A204.1 (cell line): ENCODE measurements around the gene FBXL14.

Experiments
- FAIRE-seq: peaks from 2 replicates; lab custom pipeline; 2012; peaks lifted over from hg19 to GRCh38; lab: Jason Lieb, UNC

FBXL14 gene

DNA sequence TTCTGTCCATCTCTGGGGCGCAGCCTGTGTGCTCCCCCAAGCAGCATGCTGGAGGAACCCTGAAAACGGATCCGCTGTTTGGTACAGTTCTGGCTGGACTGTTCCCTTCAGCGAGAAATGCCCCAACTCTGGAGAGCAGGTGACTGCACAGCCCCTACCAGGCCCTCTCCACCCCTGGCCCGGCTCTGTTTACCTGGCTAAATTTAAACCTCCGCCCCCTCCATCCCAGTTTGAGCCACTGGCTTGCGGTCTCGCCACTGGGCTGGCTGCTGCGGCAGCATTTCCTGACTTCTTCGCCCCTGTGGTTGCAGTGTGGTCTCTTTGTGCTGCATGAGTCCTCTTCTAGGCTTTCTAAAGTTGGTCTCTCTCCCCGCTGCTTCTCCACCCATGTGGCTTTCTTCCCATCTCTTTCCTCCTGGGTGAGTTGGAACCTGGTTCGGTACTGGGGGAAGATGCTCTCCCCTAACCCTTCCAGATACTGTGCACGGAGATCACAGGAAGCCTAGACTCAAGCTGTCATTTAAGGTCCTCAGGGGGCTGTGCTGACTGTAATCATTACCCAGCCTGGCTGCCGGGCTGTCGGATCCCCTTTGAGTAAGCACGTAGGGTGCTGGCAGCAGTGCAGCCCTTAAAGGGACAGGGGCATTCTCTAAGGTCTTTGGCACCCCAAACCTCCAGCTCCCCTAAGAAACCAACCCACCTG lies 60.6 kb downstream of the FBXL14 start:
- FAIRE-seq, result no peak

DNA sequence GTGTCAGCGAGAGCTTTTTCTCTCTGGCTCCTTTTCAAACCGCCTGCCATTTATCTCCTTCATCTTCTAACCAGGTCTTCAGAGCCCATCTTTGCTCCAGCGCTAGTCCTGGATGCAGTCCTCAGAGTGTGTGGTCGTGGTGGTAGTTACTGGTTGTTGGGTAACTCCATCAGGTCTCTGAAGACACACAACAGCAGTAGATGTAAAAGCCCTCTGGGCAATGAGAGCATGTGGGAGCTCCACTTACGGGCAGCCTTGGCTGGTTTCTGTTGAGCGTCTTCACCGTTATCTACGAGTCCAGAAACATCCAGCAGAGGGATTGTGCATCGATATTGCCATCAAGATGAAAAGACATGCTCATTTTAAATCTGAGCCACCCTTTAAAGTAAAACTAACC lies 61.2 kb downstream of the FBXL14 start:
- FAIRE-seq, result no peak

DNA sequence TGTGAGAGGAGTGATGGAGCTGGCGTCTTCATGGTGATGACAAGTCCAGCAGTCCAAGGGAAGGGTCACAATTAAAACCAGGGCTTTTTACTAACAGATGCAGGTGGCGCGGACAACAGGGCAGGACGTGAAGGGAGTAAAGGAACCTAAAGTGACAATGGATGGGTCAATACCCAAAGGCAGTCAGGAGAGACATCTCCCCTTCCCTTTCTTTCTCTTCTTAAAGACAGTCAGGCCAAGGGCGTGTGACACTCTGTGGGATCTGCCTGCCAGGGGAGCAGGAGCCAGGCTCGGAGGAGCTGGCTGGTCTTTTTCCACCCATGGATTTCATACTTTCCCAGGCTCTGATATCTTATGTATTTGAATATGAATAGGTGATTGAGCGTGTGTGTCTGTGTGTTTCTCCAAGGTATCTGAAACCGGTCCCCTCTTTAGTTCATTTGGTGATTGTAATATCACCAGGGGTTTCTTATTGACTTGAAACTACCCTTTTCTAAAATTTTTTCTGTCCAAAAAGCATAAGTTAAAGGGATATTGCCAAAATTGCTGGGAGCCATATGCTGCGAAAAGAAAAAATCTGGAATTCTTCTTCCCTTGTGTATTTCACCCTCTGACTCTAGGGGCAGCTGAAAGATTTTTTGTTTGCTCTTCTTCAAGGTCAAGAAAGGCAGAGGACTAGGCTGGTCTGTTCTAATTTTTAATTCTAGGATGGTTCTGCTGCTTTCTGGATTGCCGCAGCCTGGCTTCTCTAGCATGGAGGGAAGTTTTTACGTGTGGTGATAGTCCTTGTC lies 61.8 kb downstream of the FBXL14 start:
- no peak for FAIRE-seq

DNA sequence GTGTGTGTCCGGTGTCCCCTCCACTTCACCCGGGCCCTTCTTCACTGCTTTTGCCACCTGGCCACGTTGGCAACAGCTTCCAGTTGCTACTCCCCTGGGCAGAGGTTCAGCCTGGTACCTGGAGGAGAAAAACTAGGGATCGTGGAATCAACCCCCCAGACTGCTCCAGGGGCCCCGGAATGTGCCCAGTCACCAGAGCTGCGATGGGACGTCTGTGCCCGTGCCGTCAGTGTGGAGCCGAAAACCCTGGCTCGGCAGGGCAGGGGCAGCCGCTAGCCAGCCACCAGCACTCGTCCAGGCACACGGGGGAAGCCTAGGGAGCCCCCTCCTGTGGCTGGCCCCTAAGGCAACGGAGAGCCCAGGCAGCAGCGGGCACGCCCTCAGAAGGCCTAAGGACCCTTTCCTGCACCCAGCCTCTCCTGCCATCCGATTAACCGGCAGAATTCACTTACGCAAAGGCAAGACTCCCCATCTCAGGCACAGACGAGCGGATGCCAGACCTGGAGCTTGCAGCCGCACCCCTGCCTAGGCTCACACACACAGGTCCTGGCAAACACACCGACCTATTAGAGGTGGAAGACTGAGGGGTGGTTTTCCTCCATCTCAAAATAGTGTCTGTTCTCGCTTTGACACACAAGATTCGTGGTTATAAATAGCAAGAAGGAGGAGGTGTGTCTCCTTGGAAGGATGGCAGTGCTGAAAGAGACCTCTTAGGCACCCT lies 62.6 kb downstream of the FBXL14 start:
- no peak for FAIRE-seq

DNA sequence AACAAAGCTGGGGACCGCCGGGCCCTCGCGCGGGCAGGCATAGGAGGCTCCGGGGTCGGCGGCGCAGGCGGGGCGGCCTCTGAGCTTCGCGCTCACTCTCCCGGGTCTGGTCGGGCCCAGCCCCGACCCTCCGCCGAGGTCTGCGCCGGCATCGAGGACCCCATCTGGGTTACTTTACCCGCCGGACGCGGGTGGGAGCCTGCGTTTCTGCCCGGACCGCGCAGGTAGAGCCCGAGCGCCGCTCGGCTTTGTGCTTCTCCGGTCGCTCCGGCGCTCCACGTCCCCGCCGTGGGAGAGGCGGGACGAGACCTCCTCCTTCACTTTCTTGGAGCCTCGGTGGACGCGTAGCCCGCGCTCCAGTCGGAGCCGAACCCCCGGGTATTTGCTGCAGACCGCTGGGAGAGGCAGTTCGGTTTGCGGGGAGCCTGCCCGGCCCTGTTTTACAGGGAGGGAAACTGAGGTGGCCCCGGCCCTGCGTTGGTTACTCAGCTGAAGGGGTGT lies 63.2 kb downstream of the FBXL14 start:
- FAIRE-seq, result no peak

DNA sequence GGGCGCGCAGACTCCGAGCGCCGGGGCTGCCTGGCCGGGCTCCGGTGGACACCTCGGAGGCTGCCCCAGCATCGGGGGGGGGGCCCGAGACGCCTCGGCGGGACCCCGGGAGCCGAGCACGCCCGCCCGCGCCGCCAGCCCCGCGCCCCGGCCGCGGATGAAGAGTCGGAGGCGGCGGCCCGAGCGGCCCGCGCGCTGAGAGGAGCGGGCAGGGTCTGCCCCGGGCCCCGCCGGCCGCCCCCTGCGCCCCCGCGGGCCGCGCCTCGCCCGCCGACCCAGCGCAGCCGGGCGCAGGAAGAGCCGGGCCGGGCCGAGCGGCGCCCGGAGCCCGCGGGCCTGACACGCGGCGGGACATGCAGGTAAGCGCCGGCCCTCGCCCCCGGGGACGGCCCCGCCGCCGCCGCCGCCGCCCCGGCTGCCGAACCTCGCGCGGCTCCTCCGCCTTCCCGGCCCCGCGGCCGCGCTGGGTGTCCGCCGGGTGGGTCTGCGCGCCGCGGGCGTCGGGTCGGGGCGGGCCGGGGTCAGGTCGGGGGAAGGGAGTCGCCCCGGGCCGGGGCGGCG lies 63.7 kb downstream of the FBXL14 start:
- no peak for FAIRE-seq

DNA sequence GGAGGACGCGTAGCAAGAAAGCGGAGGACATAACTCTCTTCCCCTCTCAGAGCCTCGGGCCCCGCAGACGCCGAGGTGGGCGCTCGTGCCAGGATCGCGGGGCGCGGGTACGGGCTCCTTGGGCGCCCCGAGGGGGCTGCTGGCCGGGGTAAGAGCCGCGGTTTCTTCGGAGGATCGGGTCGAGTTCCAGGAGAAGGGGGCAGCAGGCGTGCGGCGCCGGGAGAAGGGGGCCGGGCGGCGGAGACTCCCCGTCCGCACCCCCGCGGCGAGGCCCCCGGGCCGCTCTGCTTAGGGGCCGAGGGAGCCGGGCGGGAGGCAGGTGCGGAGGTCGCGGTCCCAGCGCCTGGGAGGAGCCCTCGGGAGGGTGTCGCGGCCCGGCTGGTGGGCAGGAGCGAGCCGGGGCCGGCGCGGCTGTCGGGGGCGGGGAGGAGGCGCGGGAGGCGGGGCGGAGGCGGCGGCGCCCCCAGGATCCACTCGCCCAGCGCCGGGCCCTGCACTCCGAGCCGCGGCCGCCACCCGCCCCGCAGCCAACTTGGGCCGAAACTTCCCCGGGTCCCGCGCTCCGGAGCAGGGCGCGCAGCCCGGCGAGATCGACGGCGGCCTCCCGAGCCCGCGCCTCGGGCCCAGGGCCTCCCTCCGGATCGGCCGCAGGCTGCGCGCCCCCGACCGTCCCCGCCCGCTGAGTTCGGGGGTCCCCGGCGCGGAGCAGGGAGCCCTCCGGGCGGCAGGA lies 64.4 kb downstream of the FBXL14 start:
- no peak for FAIRE-seq

DNA sequence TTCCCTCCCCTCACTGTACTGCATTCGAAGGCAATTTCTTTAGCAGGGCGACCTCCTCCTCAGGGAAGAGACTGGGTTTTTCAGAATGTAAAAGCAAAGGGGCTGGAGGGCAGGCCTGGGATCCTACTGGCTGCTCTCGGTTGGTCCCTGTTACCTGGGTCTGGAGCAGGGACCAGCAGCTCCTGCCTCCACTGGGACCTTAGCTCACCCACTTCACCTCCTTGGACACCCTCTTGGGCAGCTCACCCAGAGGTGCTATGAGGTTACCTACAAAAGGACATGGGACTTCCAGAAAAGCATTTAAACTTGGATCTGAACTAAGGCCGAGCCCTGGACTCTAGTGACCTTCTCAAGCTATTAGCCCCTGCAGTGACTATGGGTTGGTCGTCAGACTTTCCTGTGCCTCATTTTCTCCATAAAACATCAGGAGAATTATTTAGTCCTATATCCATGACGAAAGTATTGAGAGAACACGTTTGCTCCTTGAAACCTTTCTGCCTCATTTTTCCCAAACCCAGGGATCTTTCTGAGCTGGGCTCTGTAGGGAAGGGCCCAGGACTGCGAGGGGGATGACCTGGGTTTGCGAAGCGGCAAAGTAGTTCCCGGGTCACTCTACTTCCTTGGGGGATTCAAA lies 65.0 kb downstream of the FBXL14 start:
- no peak for FAIRE-seq

DNA sequence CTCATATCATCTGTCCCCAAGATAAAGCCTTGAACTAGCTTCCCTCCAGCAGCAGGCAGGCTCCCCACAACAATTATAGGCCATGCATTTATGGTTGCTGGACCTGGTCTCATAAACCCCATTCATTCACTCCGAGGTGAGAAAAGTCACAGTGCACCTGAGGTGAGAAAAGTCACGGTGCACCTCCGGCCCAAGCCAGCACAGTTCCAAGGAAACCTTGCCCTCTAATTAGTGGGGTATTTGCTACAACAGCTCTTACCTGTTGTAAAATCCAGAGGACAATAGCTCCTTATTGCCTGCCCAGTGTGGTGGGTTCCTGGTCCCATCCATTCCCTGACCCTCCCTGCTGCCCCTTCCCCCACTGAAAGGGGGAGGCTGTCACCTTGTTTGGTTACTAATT lies 65.6 kb downstream of the FBXL14 start:
- no peak for FAIRE-seq

DNA sequence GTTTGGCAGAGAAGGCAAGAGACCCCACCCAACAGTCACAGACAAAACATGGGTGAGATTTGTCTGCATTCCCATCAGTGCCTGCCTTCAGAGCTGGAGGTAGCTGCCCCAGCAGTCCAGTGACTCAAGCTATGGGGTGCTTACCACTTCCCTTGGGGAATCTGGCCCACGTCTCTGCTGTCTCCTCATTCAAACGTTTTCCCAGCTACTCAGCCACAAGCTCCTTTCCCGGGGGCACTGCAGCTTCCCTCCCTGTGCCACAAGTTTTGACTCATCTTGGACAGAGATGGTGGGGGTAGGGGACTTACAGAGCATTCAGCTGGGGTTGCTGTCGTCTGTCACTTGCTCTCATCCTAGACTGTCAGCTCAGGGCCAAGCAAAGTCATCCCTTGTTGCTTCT lies 66.6 kb downstream of the FBXL14 start:
- FAIRE-seq, result no peak

DNA sequence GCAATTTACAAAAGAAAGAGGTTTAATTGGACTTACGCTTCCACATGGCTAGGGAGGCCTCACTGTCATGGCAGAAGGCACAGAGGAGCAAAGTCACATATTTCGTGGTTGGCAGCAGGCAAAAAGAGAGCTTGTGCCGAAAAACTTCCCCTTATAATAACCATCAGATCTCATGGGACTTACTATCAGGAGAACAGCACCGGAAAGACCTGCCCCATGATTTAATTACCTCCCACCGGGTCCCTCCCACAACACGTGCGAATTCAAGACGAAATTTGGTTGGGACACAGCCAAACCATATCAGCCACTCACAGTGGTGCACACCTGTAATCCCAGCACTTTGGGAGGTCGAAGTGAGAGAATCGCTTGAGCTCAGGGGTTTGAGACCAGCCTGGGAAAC lies 68.5 kb downstream of the FBXL14 start:
- no peak for FAIRE-seq

DNA sequence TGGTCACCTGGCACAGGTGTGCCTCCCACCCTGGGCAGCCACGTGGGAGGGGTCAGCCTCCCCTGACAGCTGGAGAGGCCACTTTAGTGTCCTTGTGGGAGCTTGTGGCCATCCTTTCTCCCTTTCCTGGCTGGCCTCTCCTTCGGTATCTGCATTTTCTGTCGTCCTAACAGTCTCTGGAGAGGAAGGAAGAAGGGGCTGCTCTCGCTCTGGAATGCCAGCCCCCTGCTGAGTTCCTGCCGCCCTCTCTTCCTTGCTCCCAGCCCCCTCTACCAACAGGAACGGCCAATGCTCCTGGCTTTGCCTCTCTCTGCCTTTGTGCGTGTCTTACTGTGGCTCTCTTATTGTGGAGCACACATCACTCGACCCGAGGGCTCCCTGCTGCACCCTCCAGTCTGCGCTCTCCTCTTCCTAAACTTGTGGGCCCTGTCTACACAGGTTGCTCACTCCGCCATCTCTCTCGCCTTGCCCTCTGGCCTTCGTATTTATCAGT lies 70.8 kb downstream of the FBXL14 start:
- FAIRE-seq, result no peak

DNA sequence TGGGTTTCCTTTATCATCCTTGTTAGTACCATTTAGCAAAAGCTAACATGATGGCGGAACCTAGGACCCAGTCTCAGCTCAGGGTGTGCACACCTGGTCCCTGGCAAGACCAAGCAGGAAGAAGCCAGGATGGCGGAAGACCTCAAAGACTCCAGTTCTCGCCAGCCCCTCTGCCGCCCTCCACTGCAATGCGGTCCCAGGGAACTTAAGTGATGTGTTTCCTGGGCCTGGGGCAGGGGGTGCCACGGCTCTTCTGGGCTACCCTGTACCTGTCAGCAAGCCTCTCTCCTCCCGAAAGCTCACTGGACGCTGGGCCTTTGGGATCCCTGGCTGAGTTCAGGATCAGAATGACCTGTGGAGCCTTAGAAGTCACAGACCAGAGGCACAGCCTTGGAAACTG lies 71.3 kb downstream of the FBXL14 start:
- FAIRE-seq, result no peak

DNA sequence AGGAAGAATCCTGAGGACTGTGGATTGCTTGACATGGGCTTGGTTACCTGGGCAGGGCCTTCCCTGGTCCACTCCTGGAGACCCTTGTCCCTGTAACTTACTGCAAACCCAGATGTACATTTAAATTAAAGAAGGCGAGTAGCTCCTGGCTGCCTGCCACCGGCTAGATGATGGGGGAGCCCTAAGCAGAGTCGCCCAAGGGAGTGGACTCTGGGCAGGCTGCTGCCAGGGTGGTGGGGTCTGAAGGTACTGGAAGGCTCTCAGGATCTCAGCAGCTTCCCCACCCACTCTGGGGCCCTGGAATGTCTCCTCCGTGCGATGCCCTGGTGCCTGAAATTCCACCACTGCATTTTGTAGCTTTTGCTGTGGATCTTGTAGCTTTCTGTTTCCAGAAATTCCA lies 74.7 kb downstream of the FBXL14 start:
- FAIRE-seq, result no peak

DNA sequence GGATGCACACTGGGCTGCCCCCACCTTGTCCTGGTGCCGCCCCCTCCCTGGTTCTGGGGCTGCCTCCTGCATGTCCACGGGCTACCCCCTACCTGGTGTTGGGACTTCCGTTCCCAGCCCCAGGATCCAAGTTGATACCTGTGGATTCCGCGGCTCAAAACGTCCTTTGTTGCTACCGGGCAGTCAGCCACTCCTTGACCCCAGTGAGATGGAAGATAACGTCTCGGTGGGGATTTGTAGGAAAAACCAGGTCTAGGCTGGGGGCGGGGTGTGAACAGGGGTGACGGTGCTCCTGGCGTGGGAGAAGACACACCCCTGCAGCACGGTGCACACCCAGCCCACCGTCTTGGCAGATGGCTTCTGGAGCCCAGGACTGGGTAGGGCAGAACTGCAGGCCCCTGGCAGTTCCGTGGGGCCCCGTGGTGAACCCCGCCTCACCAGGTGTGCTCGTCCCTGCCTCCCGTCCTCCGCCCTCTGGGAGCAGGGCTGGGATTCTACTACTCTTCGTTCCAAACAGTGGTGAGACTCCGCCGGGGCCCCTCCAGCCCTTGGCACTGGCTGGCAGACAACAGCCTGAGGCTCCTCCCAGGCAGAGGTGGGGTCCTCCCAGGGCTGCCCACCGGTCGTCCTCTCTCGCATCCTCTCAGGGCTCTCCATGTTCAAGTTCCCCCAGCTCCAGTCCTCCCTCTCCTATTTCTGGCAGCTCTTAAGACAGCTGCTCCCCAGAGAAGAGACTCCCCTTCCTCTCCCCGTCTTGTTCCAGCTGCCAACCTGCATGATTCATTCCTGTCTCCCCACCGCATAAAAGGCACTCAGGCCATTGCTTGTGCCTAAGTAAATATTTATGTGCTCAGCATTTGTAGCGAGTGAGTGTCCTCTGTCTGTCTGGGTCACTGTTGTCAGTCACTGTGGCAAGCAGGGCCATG lies 75.5 kb downstream of the FBXL14 start:
- FAIRE-seq, result no peak

DNA sequence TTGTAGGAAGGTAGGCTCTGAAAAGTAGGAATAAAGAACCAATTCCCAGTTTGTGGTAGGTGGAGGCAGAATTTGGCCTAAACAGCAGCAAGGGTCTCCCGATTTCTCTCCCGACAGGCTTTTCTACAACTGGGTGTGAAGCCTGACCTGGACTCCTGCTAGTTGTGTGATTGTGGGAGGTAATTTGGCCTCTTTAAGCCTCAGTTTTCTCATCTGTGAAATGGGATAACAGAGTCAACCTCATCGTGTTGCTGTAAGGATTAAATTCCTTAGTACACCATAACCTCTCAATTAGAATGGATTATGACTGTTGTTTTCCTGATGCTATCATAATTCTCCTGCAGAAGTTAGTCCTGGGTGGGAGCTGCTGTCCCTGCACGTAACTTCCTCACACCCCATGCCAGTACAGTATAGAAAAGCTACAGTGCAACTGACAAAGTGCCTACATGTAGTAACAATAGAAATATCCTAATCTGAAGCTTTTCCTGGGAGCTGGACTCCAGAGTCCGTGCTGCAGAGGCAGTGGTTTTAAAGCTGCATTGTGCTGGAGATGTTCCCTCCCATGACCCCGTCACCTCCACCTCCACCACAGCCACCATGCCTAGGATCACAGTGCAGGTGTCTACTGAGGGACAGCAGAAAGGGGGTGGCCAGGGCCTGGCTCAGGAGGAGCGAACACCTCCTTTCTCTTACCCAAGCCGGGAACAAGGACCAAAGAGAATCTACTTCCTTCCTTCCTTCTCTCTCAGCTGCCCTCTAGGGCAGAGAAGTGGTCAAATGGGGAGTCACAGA lies 76.5 kb downstream of the FBXL14 start:
- FAIRE-seq, result no peak

DNA sequence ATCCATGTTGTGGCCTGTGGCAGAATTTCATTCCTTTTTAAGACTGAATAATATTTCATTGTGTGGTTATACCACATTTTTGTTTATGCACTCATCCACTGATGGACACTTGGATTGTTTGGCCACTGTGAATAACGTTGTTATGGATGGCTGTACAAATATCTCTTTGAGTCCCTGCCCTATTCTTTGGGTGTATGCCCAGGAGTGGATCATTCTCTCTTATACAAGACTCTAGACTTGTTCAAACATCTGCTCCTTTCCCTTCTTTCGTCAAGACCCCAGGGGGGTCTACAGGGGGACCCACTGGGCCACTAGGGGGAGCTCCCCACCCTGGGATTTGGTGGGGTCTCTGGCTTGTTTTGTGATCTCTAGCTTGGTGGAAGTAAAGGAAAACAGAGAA lies 77.4 kb downstream of the FBXL14 start:
- no peak for FAIRE-seq
